Suprapubic skin (tissue), 3 donors: ENCODE data around the gene NFIA.

Source experiments
- EP300 ChIP-seq: sonication (generic); formaldehyde crosslinking; IDR thresholded peaks from one replicate; pipeline ENCODE4 v1.6.1; 2017; ENCODE audit warnings: antibody characterized with exemption
- POLR2A ChIP-seq, 2 donors: fragments of 450-650 bp; IDR thresholded peaks; one replicate each; pipeline ENCODE4 v1.6.1; 2017; ENCODE audit warnings: antibody characterized with exemption in 2 of 2, mild to moderate bottlenecking in 2 of 2, moderate library complexity in 2 of 2
- TF ChIP-seq, protein P1 (sequence below), 2 donors: fragments of 200-600 bp in 1 of 2; fragments of 450-650 bp in 1 of 2; sonication (generic) in 1 of 2; IDR thresholded peaks; one replicate each; pipeline ENCODE4 v1.5.1; 2016 to 2019; ENCODE audit warnings: antibody characterized with exemption in 2 of 2, mild to moderate bottlenecking in 1 of 2, moderate library complexity in 1 of 2

DNA sequence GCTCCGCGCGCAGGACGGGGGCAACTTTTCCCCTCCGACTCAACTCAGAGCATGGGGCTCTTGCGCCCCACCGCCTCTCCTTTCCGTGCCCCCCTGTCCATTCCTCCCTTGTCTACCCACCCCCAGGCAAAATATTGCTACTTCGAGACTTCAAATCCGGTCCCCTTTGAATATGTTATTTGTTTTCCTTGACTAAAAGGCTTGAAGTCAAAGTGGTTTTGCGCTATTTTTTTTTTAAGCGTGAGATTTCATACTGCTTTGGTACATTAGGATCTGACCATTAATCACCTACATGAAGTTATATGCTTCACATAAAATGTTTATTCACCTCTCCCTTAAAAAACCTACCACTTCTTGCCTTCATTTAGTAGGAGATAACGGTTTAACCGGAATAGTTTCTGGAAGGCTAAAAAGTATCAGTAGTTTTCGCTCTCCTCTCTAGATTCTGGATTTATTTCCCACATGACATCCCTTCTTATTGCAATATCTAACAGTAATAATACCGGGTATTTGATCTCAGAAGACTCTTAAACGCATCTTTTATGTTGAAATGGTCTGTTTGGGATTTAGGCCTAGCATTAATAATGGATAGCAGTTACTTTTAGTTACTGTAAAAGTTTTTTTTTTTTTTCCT, 1.6 kb downstream of the NFIA start:
- TF ChIP-seq, protein P1, sequence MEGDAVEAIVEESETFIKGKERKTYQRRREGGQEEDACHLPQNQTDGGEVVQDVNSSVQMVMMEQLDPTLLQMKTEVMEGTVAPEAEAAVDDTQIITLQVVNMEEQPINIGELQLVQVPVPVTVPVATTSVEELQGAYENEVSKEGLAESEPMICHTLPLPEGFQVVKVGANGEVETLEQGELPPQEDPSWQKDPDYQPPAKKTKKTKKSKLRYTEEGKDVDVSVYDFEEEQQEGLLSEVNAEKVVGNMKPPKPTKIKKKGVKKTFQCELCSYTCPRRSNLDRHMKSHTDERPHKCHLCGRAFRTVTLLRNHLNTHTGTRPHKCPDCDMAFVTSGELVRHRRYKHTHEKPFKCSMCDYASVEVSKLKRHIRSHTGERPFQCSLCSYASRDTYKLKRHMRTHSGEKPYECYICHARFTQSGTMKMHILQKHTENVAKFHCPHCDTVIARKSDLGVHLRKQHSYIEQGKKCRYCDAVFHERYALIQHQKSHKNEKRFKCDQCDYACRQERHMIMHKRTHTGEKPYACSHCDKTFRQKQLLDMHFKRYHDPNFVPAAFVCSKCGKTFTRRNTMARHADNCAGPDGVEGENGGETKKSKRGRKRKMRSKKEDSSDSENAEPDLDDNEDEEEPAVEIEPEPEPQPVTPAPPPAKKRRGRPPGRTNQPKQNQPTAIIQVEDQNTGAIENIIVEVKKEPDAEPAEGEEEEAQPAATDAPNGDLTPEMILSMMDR (IDR thresholded peaks at IDR 0.05) = no peak
- TF ChIP-seq POLR2A (IDR thresholded peaks at IDR 0.05) (no peak), EP300 (no peak)
